Loucy (cell line): Measurements from ENCODE around the gene POLR3A.
A peak's percentile ranks its signal among the peaks of the same experiment; 100 is the strongest.

ENCODE experiments used
- H2AFZ ChIP-seq: fragments of 200-600 bp; sonication (generic); 2 replicates; pipeline ENCODE4 v1.6.0; 2016; ENCODE audit warnings: antibody characterized with exemption, mild to moderate bottlenecking, low read length, moderate library complexity
- H3F3A ChIP-seq: fragments of 200-600 bp; 2 replicates; pipeline ENCODE4 v1.6.0; 2016; ENCODE audit warnings: antibody characterized with exemption, low read depth, mild to moderate bottlenecking
- H3K27me3 ChIP-seq: fragments of 200-600 bp; sonication (generic); 2 replicates; pipeline ENCODE4 v1.6.1; 2014; ENCODE audit warnings: low read length, mild to moderate bottlenecking; ENCODE audit not compliant: insufficient read depth, poor library complexity, severe bottlenecking
- H3K36me3 ChIP-seq: fragments of 200-600 bp; sonication (generic); 2 replicates; pipeline ENCODE4 v1.6.1; 2016; ENCODE audit warnings: low read length; ENCODE audit not compliant: insufficient read depth
- H3K4me1 ChIP-seq: fragments of 200-600 bp; sonication (generic); 2 replicates; pipeline ENCODE4 v1.5.1; 2014; ENCODE audit warnings: low read length, mild to moderate bottlenecking; ENCODE audit not compliant: insufficient read depth, poor library complexity, severe bottlenecking
- H3K4me2 ChIP-seq: fragments of 200-600 bp; sonication (generic); 2 replicates; pipeline ENCODE4 v1.6.0; 2014; ENCODE audit warnings: antibody characterized with exemption, low read length, low read depth, mild to moderate bottlenecking; ENCODE audit not compliant: poor library complexity, severe bottlenecking
- H3K4me3 ChIP-seq: fragments of 200-600 bp; sonication (generic); 2 replicates; pipeline ENCODE4 v1.5.1; 2014; ENCODE audit warnings: low read length, mild to moderate bottlenecking, mixed read lengths; ENCODE audit not compliant: poor library complexity, severe bottlenecking
- H3K79me2 ChIP-seq: fragments of 200-600 bp; sonication (generic); 2 replicates; pipeline ENCODE4 v1.6.1; 2014; ENCODE audit warnings: low read length; ENCODE audit not compliant: insufficient read depth
- H3K9ac ChIP-seq: fragments of 200-600 bp; sonication (generic); 2 replicates; pipeline ENCODE4 v1.6.0; 2014; ENCODE audit warnings: mild to moderate bottlenecking, low read depth, low read length, moderate library complexity; ENCODE audit not compliant: poor library complexity, severe bottlenecking
- H3K9me2 ChIP-seq: fragments of 200-600 bp; sonication (generic); replicated peaks from 2 replicates; pipeline ENCODE4 v1.6.1; 2016; ENCODE audit warnings: low read depth, low read length, mixed read lengths
- H3K9me3 ChIP-seq: fragments of 200-600 bp; sonication (generic); 2 replicates; pipeline ENCODE4 v1.6.1; 2014; ENCODE audit warnings: mild to moderate bottlenecking, antibody characterized with exemption, low read length, low read depth; ENCODE audit not compliant: insufficient read depth
- H4K20me1 ChIP-seq: fragments of 200-600 bp; sonication (generic); 2 replicates; pipeline ENCODE4 v1.6.0; 2014; ENCODE audit warnings: antibody characterized with exemption, low read length, mild to moderate bottlenecking; ENCODE audit not compliant: insufficient read depth, poor library complexity, severe bottlenecking
- CTCF ChIP-seq: fragments of 200-600 bp; sonication (generic); conservative IDR thresholded peaks from 2 replicates; pipeline ENCODE4 v1.5.1; 2014; ENCODE audit warnings: mild to moderate bottlenecking, antibody characterized with exemption, low read length
- EZH2phosphoT487 ChIP-seq: fragments of 200-600 bp; IDR thresholded peaks from 2 replicates; pipeline ENCODE4 v1.6.1; 2018; ENCODE audit warnings: antibody characterized with exemption, mild to moderate bottlenecking, moderate library complexity, borderline replicate concordance

The POLR3A gene

GRCh38 chr10:77927402-77928246, 101.7 kb downstream of the POLR3A start:
- peak overlapping the region; percentile 72 for H3K4me2 ChIP-seq
- H3K79me2 ChIP-seq = peaks cover 37% of the 10 kb centered on the region
- TF ChIP-seq EZH2phosphoT487 = no peak
- TF ChIP-seq CTCF = no peak
- peaks cover 24% of the 10 kb centered on the region for H4K20me1 ChIP-seq
- H2AFZ ChIP-seq = peak overlapping the region; percentile 62; the same call in 1 of the 2 replicates
- H3K4me3 ChIP-seq = peak overlapping the region; percentile 83
- H3K9ac ChIP-seq = peak overlapping the region; percentile 50
- H3K4me1 ChIP-seq = peaks cover 33% of the 10 kb centered on the region
- no peaks in the 10 kb centered on the region for H3K27me3 ChIP-seq
- H3K9me3 ChIP-seq = no peaks in the 10 kb centered on the region
- no peaks in the 10 kb centered on the region for H3K9me2 ChIP-seq
- H3K36me3 ChIP-seq = no peaks in the 10 kb centered on the region
- peaks cover 3% of the 10 kb centered on the region; the same call in 1 of the 2 replicates for H3F3A ChIP-seq

DNA sequence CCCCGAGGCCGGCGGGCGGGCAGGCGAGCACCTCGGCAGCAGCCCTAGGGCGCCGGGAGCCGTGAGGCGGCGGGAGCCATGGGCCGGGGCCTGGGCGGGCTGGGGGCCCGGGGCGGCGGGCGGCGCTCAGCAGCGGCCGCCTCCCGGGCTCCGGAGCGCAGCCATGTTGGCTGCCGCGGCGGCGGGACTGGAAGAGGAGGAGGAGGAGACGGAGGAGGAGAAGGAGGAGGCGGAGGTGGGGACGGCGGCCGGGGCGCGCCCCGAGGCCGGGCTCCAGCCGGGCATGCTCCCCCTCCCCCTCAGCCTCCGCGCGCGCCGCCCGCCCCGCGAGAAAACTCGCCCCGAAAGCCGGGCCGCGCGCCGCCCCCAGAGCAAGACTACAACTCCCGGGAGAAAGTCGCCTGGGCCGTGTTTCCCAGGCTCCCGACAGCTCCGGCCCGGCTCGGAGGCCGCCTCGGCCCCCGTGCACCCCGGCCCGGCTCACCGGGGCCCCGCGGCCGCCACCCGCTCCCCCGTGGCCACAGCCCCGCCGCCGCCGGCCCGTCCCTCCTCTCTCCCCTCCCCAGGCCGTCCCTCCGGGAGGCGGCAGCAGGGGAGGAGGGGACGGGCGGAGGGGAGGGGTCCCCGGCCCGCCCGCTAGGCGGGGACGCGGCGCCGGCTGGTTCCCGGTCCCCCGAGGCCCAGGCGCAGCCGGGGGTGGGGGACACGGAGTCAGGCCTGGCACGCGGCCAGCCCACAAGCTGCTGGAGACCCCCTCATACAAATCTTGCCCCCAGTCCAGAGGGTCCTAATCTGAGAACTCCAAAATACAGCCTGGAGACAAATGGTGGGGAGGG, 102.5 kb downstream of the POLR3A start, which contains the start of gene DLG5:
TSS of gene DLG5 (minus strand) at position 190 of the 836 bp plus-strand sequence. CDS start 235 bp downstream, outside the sequence.
- Histone ChIP-seq H3K4me2 (peak within 1 kb of the TSS; percentile 92), H3K9me2 (no peaks in the 10 kb centered on the region), H4K20me1 (peaks cover 25% of the 10 kb centered on the region), H2AFZ (peak within 1 kb of the TSS; percentile 78; the same call in 1 of the 2 replicates), H3K4me1 (peaks cover 37% of the 10 kb centered on the region), H3K36me3 (no peaks in the 10 kb centered on the region), H3K9me3 (no peaks in the 10 kb centered on the region), H3K27me3 (no peaks in the 10 kb centered on the region), H3K79me2 (peaks cover 45% of the 10 kb centered on the region), H3F3A (peaks cover 3% of the 10 kb centered on the region; the same call in 1 of the 2 replicates), H3K9ac (peak within 1 kb of the TSS; percentile 72), H3K4me3 (peak within 1 kb of the TSS; percentile 83)
- TF ChIP-seq CTCF (no peak), EZH2phosphoT487 (no peak)

- peaks cover 53% of the 10 kb centered on the region for H3K79me2 ChIP-seq
- H3K4me1 ChIP-seq = peaks cover 45% of the 10 kb centered on the region
- peaks cover 32% of the 10 kb centered on the region for H4K20me1 ChIP-seq
- H3K9me3 ChIP-seq = no peaks in the 10 kb centered on the region
- H3K9ac ChIP-seq = peak overlapping the region; percentile 72
- peak overlapping the region; percentile 83 for H3K4me3 ChIP-seq
- H3K27me3 ChIP-seq = no peaks in the 10 kb centered on the region
- H3K9me2 ChIP-seq = no peaks in the 10 kb centered on the region
- peak overlapping the region; percentile 78; the same call in 1 of the 2 replicates for H2AFZ ChIP-seq
- H3F3A ChIP-seq = peaks cover 3% of the 10 kb centered on the region; the same call in 1 of the 2 replicates
- H3K36me3 ChIP-seq = no peaks in the 10 kb centered on the region
- peak overlapping the region; percentile 92 for H3K4me2 ChIP-seq
- no peak for TF ChIP-seq EZH2phosphoT487
- no peak for TF ChIP-seq CTCF
Measured at GRCh38 chr10:77925795-77926565, 103.3 kb downstream of the POLR3A start.
